ENCODE measurements around the gene ZNF469.

The ZNF469 gene, protein sequence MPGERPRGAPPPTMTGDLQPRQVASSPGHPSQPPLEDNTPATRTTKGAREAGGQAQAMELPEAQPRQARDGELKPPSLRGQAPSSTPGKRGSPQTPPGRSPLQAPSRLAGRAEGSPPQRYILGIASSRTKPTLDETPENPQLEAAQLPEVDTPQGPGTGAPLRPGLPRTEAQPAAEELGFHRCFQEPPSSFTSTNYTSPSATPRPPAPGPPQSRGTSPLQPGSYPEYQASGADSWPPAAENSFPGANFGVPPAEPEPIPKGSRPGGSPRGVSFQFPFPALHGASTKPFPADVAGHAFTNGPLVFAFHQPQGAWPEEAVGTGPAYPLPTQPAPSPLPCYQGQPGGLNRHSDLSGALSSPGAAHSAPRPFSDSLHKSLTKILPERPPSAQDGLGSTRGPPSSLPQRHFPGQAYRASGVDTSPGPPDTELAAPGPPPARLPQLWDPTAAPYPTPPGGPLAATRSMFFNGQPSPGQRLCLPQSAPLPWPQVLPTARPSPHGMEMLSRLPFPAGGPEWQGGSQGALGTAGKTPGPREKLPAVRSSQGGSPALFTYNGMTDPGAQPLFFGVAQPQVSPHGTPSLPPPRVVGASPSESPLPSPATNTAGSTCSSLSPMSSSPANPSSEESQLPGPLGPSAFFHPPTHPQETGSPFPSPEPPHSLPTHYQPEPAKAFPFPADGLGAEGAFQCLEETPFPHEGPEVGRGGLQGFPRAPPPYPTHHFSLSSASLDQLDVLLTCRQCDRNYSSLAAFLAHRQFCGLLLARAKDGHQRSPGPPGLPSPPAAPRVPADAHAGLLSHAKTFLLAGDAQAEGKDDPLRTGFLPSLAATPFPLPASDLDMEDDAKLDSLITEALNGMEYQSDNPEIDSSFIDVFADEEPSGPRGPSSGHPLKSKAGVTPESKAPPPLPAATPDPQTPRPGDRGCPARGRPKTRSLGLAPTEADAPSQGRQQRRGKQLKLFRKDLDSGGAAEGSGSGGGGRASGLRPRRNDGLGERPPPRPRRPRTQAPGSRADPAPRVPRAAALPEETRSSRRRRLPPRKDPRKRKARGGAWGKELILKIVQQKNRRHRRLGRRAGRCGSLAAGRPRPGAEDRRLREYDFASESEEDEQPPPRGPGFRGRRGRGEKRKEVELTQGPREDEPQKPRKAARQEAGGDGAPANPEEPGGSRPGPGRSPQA (N-terminal part only)

DNA sequence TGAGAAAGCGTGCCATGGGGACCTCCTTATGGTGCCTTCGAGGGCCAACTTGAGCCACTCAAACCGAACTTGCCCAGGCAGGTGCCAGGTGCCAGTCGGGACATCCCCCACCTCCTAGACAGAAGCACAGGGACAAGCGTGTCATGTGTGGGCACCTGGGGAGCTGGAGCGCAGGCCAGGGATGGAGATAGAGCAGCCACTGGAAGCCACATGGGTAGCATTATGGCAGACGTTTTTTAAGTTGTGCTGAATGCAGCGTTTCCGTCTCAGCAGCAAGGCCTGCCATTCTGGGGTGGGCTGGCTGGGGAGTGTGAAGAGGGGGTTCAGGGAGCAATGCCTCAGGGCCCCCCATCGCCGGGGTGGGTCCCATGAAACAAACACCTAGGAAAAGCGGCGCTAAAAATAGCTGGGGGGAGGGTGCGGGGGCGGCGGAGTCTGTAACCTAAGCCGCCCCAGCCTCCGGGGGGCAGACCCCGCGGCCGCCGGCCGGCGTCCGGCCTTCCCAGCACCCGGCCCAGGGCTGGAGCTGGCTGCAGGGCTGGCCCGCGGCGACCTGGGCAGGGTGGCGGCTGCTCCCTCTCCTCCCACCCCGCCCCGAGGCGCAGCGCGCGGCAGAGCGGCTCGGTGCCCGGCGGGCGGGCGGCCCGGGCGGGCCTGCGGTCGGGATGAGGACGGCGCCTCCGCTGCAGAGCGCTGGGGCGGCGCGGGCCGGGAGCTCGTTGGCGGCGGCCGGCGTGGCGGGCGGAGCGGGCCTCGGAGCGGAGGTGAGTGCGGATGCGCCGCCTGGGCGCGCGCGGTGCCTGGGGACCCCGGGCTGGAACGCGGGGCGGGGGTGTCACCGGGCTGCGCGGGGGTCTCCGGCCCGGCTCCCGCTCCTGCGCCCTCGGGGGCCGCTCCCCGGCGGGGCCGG is at the start of gene ZNF469:
ZNF469 (plus strand) TSS at position 469 of the 910 bp plus-strand sequence. CDS start 44,512 bp downstream, outside the sequence.
- no peak for DNase-seq (ENCODE audit: low read depth)

DNA sequence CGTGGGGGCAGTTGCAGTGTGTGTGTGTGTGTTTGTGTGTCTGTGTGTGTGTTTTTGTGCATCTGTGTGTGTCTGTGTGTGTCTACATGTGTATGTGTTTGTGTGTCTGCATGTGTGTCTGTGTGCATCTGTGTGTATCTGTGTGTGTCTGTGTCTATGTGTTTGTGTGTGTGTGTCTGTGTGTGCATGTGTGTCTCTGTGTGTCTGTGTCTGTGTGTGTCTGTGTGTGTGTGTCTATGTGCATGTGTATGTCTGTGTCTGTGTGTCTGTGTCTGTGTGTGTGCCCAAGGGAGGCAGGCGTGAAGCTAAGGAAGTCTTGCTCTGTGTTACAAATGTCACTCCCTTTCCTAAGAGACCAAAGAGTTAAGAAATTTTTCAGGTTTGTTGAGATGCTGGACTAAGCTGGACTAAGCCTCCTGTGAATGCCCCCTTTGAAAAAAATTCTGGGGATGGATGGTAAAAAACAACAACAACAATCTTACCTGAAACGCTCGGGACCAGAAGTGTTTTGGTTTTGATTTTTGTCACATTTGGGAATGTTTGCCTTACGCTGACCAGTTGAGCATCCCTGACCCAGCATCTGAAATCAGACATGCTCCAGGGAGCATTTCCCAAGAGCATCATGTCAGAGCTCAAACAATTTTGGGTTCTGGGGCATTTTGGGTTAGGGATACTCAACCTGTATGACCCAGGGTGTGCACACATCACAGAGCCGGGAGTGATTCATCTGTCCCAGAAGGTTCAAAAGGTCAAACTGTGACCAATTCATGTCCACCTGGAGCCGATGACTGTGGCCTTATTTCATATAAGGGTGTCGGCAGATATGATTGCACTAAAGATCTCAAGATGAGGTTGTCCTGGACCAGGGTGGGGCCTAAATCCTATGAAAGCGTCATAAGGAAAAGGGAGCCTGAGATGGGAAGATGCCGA is 48.6 kb upstream of the ZNF469 start:
- DNase-seq (ENCODE audit: low read depth) = no peak

DNA sequence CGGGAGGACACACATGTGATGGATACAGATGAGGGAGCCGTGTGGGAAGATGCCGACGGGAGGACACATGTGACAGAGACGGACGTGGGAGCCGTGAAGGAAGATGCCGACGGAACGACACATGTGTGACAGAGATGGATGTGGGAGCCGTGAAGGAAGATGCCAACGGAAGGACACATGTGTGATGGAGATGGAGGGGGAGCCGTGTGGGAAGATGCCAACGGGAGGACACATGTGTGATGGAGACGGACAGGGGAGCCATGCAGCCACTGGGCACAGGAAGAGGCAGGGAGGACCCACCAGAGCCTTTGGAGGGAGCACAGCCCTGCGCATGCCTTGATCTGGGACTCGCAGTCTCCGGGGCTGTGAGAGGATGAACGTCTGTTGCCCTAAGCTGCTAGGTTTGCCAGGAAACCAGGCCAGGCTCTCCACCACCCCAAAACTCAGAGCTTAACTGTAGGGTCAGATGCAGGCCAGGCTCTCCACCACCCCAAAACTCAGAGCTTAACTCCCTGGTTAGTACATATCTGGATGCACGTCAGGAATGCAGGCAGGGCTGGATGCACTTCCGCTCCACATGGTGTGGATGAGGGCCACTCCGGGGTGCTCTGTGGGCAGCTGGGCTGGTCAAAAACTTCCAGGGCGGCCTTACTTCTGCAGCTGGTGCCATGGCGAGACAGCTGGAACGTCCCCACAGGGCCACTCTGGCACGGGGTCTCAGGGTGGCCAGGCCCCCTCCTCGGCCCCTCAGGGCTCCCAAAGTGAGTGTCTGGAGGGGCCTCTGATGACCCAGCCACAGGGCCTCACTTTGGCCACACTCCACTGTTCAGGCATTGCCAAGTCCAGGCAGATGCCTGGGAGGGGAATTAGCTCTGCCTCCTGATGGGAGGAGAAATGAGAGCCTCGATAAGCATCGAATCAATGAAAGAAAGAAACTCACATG is 47.7 kb upstream of the ZNF469 start:
- no peak for DNase-seq (ENCODE audit: low read depth)

DNA sequence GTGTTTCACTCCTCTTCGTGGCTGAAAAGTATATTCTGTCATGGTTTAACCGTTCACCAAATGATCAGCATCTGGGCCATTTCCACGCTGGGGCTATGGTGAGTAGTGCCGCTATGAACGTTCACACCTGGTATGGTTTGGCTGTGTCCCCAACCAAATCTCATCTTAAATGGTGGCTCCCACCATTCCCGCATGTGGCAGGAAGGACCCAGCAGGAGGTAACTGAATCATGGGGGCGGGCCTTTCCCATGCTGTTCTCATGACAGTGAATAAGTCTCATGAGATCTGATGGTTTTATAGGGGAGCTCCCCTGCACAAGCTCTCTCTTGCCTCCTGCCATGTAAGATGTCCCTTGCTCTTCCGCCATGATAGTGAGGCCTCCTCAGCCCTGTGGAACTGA is 45.7 kb upstream of the ZNF469 start:
- DNase-seq (ENCODE audit: low read depth) = no peak

DNA sequence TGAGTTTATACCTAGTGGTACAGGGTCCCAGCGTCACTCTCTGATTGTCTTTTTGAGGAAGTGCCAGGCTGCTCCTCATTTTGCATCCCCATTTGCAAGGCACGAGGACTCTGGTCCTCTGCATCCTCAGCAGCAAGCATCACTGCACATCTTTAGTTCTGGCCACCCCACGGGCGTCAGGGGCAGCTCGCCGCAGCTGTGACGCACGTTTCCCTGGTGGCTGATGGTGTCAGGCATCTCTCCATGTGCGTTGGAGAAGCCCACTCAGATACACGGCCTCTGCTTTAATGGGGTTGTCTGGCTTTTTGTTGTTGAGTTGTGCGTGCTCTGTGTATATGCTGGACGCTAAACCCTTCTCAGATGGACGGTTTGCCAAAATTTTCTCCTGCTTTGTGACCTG is 45.2 kb upstream of the ZNF469 start:
- DNase-seq (ENCODE audit: low read depth) = no peak

DNA sequence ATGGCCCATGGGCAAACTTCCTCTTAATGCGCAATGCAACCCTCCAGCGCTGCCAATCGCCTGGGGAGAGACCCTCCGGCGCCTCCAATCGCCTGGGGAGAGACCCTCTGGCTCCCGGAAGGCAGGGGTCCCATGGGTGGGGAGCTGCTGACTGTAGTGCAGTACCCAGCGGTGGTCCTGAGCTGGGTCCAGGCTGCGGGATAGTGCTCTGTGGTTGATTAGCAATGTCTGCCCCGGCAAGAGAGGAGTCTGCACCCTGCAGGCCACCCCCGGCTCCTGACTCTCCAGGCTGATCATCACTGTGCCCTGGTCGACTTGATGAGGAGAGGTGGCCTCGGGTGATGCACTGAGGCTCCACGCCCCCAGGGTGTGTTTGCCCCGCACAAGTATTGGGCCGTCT is 44.6 kb upstream of the ZNF469 start:
- DNase-seq (ENCODE audit: low read depth) = no peak

DNA sequence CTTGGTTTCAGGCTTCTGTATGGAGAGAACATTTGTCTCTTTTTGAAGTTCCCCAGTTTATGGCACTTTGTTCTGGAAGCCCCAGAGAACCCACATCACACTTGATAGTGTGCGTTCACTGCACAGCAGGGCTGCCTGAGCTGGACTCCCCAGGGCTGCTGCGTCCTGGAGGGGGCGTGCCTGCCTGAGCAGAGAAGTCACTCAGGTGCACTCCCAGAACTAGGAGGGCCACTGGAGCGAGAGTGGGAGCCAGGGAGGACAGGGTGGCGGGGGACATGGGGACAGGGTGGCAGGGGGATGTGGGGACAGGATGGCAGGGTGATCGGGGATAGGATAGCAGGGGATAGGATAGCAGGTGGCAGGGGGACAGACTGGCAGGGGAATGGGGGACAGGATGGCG is 43.9 kb upstream of the ZNF469 start:
- no peak for DNase-seq (ENCODE audit: low read depth)

DNA sequence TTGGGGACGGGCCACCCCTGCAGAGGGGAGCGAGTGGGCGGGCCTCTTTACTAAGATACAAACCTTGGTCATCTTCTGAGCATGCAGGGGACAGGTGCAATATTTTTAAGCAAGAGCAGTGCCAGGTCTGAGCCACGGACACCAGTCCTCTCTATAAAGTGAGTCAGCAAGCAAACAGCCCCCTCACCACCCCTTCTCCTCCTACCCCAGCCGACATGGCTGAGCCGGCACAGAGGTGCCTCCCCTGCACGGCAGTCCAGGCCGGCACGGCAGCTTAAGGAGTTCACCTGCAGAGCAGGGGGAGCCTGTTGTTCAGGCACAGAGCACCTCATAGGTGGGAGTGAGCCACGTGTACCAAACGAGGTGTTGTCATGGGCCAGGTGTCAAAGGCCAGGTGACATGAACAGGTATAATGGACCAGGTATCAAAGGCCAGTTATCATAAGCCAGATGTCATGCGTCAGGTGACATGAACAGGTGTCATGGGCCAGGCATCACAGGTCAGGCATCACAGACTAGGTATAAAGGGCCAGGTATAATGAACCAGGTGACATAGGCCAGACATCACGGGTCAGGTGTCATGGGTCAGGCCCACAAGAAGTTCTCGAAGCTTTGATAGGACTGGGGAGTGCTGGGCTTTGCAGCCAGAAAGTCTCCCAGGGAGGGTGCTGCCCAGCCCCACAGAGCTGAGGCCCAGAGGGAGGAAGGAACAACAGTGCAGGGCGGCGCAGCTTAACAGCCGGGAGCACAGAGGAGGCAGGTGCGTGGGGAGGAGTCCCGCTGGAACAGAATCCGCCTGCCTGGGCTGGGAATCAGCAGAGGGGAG is 42.6 kb upstream of the ZNF469 start:
- no peak for DNase-seq (ENCODE audit: low read depth)

DNA sequence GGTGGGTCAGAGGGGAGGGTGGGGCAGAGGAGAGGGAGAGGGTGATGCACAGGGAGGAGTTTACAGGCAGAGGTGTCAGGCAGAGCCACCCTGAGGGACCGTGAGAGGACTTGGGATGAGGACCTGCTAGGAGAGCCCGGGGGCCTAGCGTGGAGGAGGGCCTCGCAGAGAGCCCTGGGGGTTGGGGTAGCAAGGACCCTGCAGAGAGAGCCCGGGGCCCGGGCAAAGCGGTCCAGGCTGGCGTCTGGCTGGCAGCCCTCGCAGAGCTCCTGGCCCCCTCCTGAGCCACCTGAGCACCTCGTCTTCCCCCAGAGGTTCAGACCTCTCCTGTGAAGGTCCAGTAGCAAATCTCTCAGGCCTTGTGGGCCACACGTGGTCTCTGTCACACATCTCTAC is 42.0 kb upstream of the ZNF469 start:
- no peak for DNase-seq (ENCODE audit: low read depth)

DNA sequence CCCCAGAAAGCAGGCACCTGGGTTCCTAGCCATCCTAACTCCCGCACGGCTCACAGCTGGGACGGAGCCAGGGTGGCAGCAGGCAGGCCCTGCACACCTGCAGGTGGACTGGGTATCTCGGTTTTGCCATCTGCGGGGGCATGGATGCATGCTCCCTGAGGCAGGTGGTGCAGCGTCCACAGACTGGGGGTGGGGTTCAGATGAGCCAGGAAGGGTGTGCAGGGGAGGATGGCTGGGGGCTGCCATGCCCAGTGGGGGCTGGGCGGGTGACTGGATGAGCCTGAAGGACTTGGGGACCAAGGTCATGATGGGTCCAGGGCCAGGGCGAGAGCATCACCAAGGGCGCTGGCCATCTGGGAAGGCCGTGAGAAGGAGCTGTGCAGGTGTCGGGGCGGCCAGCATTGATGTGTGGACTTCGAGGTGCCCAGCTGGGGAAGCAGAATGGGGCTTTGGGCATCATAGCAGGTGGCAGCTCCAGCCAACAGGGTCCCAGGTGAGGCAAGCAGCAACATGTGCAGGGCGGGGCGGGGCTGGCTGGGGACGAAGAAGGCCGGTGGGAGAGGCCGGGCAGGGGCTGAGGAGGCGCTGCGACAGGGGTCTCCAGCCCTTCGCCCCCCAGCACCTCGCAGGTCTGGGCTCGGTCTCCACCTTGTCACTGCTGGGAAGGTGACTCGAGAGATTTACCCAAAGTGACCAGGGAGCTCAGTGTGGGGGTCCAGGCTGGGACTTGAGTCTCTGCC is 41.0 kb upstream of the ZNF469 start:
- DNase-seq (ENCODE audit: low read depth) = no peak

DNA sequence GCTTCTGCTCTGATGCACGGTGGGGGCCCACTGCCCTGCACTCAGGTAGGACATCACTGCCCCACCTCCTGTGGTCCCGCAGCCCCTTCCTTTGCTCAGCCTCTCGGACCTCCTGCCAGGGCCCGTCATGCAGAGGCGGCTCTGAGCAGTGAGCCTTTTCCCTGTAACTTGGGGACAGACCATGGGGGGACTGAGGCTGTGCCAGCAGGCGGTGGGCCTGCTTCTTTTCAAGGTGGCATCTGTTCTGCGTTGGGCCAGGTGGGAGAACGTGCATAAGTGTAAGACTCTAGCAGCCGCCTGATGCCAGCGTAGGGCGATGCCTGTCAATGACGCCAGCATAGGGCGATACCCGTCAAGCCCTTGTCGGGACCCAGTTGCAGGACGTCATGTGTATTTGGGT is 40.3 kb upstream of the ZNF469 start:
- DNase-seq (ENCODE audit: low read depth) = no peak

DNA sequence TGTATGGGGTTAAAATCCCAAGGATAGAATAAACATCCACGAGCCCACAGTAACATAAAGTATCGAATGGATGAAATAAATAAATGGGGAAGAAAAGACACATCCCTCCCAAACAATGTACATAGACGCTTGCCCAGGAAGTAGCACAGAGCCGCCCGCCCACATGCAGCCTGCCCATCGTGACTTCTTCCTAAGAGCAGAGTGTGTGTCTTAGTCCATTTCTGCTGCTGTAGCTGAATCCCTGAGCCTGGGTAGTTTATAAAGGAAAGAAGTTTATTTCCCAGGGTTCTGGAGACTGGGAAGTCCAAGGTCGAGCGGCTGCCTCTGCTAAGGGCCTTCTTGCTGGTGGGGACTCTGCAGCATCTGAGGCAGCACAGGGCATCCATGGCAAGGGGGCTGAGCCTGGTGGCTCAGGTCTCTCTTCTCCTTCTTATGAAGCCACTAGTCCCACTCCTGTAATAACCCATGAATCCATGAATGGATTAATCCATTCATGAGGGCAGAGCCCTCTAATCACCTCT is 39.4 kb upstream of the ZNF469 start:
- DNase-seq (ENCODE audit: low read depth) = no peak

DNA sequence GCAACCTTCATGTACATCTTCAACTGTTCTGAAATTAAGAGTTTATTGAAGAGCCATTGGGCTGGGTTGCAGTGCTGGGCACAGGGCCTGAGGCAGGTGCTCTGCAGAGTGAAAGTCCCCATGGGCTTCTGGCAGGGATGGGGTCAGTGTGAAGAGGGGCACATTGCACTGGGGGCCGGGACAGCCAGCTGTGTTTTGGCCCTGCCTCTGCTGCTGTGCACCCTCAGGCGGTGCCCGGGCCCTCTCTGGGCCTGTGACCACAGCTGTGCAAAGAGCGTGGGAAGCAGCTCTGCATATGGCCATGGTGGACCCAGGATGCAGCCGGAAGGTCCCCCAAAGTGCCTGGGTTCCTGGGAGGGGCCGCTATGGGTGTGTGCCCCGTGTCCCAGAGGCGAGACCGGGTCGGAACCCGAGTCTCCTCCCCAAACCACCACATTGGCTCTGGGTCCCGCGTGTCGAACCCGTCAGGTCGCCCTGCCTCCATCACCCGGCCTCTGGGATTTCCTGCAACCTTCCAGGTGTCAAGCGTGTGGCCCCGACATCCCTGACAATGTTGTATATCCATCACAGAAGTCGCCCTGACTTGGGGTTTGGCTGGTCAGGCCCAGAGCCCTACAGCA is 38.2 kb upstream of the ZNF469 start:
- DNase-seq (ENCODE audit: low read depth) = no peak

DNA sequence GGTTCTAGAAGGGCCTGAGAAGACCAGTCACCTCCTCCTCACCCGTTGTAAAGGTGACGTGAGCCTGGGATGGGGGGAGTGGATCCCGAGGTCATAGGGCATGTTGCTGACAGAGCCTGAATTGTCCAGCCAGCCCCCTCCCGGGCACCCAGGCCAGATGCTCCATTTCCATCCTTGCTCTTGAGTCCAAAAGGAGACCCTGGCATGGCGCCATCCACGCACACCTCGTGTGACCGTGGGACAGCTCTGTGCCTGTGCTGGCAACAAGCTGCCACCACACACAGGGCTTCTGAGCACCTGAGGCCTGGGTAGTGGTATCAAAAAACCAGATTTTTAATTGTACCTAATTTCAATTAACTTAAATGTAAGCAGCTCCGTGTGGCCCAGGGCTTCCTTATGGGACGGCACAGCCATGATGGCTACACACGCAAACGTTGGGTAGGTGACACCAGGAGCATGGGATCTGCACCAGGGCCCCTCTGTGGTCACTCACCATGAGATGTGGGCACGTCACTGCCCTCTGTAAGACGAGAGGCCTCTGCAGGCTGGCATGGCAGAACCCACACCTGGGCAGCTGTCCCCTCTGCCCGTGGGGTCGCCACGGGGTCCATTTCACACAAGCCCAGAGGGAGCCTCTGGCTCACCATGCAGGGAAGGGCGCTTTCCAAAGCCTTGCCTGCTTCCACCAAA is 37.6 kb upstream of the ZNF469 start:
- no peak for DNase-seq (ENCODE audit: low read depth)

DNA sequence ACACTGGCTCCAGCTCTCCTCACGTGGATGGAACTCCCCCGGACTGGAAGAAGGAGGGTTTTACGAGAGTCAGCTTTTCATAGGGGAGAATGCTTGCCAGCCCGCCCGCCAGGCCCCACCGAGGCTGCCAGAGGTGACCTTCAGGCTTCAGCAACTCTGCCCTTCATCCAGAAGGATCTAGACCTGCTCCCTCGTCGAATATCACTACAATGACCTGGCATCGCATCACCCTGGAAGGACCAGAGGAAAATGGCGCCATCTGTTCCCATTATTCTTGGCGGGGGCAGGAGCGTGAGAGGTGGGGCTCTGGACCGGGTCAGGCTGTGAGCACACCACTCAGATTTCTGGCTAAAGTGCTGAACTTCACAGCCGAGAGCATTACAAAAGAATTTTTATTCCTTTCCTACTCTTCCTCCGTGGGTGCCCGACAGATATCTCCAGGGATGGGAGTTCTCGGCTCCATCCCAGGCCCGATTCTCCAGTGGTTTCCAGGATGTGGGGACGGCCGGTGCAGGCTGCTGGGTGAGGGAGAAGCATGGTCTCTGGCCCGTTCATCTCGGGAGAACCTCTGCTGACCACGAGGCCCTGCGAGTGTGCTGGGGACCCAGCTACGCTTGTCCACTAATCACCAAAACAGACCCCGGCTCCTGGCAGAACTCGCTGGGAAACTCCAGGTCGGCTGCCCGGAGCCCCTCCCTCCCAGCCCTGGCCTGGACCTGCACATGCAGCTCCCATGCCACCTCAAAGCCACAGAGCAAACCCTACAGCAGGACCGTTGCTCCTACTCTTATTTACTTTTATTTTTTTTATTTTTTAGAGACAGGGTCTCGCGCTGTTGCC is 36.8 kb upstream of the ZNF469 start:
- DNase-seq (ENCODE audit: low read depth) = no peak

All from HS-5 (cell line).